ENCODE data around the gene PDIA6. TPM values are rescaled to one million over a fixed set of nuclear protein-coding genes. Genes with fewer than 3 reads are reported as not detected.

The PDIA6 gene, protein sequence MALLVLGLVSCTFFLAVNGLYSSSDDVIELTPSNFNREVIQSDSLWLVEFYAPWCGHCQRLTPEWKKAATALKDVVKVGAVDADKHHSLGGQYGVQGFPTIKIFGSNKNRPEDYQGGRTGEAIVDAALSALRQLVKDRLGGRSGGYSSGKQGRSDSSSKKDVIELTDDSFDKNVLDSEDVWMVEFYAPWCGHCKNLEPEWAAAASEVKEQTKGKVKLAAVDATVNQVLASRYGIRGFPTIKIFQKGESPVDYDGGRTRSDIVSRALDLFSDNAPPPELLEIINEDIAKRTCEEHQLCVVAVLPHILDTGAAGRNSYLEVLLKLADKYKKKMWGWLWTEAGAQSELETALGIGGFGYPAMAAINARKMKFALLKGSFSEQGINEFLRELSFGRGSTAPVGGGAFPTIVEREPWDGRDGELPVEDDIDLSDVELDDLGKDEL
- total RNA-seq (2022) (254 and 339 TPM in 2 replicates), Bru-seq, nascent RNA (percentile 84 among the genes with signal in this experiment), BruChase-seq, experiment 1, labeled RNA remaining after a 6-hour chase (percentile 93 among the genes with signal in this experiment), BruChase-seq, experiment 2, labeled RNA remaining after a 2-hour chase (percentile 86 among the genes with signal in this experiment)
- long read RNA-seq, transcript PDIA6-201 (13 exons, 2,338 nt) = major isoform, 1,946 of 2,086 reads
- long read RNA-seq, partial matches to known transcripts = 34 of 2,086 reads
- long read RNA-seq, other reads (novel, unspliced or antisense) = 105 of 2,086 reads

DNA sequence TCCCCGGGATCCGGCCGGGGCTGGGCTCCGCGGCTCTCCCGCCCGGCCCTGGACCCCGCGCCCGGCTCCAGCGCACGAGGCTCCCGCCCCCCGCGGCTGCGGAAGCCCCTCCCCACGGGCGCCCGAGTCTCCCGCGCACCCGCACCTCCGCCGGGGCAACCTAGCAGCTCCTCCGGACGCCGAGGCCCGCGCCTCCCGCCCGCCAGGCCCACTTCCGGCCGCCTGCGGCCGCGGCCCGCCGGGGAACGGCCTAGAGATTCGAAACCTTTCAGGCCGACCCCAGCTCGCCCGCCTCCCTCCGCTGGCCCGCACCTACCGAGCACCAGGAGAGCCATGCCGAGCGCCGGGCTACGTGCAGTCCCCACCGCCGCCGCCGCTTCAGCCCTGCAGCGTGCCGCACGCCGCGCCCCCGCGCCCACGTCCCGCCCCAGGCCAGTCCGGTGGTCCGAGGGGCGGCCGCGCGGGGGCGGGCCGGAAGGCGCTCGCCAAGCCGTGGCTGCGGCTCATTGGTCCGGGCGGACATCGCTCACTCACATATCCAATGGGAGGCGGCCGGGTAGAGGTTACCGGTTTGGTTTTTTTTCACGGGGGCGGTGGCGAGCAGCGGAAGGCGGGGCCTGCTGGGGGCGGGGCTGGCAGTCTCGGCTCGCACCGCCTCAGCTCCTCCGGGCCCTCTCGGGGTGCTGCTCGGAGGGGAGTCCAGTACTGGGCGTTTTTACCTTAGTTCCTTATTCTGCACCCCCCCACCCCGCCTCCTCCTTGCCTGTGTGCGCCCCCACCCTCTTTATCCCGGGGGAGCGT is at the start of gene PDIA6:
Gene PDIA6, minus strand, starts transcription at position 424 of the 801 bp plus-strand sequence. Its CDS starts 89 bp downstream, at position 335.
- Mint-ChIP-seq H3K27ac (ENCODE audit: low read depth, unreplicated experiment) (peak within 1 kb of the TSS; percentile 92), H3K36me3 (ENCODE audit: insufficient read depth, unreplicated experiment) (peaks cover 5% of the 10 kb centered on the region), H3K9me3 (ENCODE audit: unreplicated experiment) (no peaks in the 10 kb centered on the region), H3K4me3 (ENCODE audit: unreplicated experiment) (peak within 1 kb of the TSS; percentile 84), H3K4me1 (ENCODE audit: insufficient read depth, unreplicated experiment) (peaks cover 27% of the 10 kb centered on the region), H3K27me3 (ENCODE audit: insufficient read depth, unreplicated experiment) (peaks cover 18% of the 10 kb centered on the region)
- TF ChIP-seq, protein P1, sequence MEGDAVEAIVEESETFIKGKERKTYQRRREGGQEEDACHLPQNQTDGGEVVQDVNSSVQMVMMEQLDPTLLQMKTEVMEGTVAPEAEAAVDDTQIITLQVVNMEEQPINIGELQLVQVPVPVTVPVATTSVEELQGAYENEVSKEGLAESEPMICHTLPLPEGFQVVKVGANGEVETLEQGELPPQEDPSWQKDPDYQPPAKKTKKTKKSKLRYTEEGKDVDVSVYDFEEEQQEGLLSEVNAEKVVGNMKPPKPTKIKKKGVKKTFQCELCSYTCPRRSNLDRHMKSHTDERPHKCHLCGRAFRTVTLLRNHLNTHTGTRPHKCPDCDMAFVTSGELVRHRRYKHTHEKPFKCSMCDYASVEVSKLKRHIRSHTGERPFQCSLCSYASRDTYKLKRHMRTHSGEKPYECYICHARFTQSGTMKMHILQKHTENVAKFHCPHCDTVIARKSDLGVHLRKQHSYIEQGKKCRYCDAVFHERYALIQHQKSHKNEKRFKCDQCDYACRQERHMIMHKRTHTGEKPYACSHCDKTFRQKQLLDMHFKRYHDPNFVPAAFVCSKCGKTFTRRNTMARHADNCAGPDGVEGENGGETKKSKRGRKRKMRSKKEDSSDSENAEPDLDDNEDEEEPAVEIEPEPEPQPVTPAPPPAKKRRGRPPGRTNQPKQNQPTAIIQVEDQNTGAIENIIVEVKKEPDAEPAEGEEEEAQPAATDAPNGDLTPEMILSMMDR (IDR thresholded peaks at IDR 0.05; ENCODE audit: unreplicated experiment) = no peak
- peak; percentile 96 for DNase-seq (ENCODE audit: unreplicated experiment)
- no TSS peak for BruUV-seq (replicated peaks)
- intact Hi-C loops (cut with micrococcal nuclease) = no loop called here
- ChIA-PET CTCF (interaction anchor here (0.6 to 5.8 kb wide), 9 partner anchors 10 to 312 kb away, joined by 3 to 28 read pairs (median 4); no protein-coding TSS in a partner anchor), POLR2A (interaction anchor here (0.6 to 2.0 kb wide), 16 partner anchors 11 to 957 kb away, joined by 3 to 11 read pairs (median 4); partner anchors contain the start of gene GREB1)

DNA sequence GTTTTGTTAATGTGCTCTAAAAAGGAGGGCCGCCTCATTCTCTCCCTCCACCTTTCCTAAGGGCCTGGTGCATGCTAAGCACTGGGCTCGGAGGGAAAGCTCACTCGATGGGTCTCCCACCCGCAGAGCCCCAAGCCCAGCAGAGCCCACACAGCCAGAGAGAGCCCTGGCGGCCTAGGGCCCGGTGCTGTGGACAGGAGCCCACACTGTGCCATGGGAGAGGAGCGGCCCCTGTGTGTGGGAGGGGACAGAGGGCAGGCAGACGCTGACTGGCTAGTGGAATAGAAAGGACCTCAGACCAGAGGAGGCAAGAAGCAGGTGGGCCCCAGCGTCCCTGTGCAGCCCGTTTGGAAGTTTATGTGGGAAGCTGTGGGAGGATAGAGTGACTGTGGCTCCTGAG is 49.7 kb upstream of the PDIA6 start:
- ChIA-PET POLR2A (no interaction called here), CTCF (interaction anchor here (0.9 kb wide), 1 partner anchor 30 kb away, joined by 3 read pairs; no protein-coding TSS in a partner anchor)
- TF ChIP-seq, protein P1 (IDR thresholded peaks at IDR 0.05; ENCODE audit: unreplicated experiment) = no peak
- H3K4me3 Mint-ChIP-seq (ENCODE audit: unreplicated experiment) = no peak overlapping the region
- H3K36me3 Mint-ChIP-seq (ENCODE audit: insufficient read depth, unreplicated experiment) = no peaks in the 10 kb centered on the region
- H3K27me3 Mint-ChIP-seq (ENCODE audit: insufficient read depth, unreplicated experiment) = peaks cover 78% of the 10 kb centered on the region
- no peaks in the 10 kb centered on the region for H3K4me1 Mint-ChIP-seq (ENCODE audit: insufficient read depth, unreplicated experiment)
- intact Hi-C loops (cut with micrococcal nuclease) = no loop called here
- BruUV-seq (replicated peaks) = no TSS peak
- H3K9me3 Mint-ChIP-seq (ENCODE audit: unreplicated experiment) = no peaks in the 10 kb centered on the region
- no peak overlapping the region for H3K27ac Mint-ChIP-seq (ENCODE audit: low read depth, unreplicated experiment)
- DNase-seq (ENCODE audit: unreplicated experiment) = no peak

DNA sequence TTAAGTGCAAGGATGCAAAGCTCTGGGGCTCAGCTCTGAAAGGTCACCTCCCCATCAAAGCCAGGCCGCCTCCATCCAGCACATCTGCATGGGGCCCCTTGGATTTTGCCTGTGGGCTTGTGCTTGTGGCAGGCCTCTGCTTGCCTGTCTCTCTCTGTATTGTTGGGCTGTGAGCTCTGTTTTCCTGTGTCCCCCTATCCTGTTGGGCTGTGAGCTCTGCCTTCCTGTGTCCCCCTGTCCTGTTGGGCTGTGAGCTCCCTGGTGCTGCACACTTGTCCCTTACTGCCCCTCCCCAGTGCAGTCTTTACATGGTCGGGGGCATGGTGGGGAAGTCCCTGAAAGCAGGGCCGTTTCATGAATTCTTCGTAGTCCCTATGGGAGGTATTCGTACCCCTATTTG is 49.2 kb upstream of the PDIA6 start:
- no peak for DNase-seq (ENCODE audit: unreplicated experiment)
- ChIA-PET POLR2A (no interaction called here), CTCF (interaction anchor here (0.6 kb wide), 1 partner anchor 9 kb away, joined by 4 read pairs; no protein-coding TSS in a partner anchor)
- TF ChIP-seq, protein P1 (IDR thresholded peaks at IDR 0.05; ENCODE audit: unreplicated experiment) = no peak
- H3K9me3 Mint-ChIP-seq (ENCODE audit: unreplicated experiment) = no peaks in the 10 kb centered on the region
- H3K36me3 Mint-ChIP-seq (ENCODE audit: insufficient read depth, unreplicated experiment) = no peaks in the 10 kb centered on the region
- intact Hi-C loops (cut with micrococcal nuclease) = no loop called here
- no TSS peak for BruUV-seq (replicated peaks)
- no peak overlapping the region for H3K27ac Mint-ChIP-seq (ENCODE audit: low read depth, unreplicated experiment)
- no peak overlapping the region for H3K4me3 Mint-ChIP-seq (ENCODE audit: unreplicated experiment)
- H3K4me1 Mint-ChIP-seq (ENCODE audit: insufficient read depth, unreplicated experiment) = no peaks in the 10 kb centered on the region
- H3K27me3 Mint-ChIP-seq (ENCODE audit: insufficient read depth, unreplicated experiment) = peaks cover 78% of the 10 kb centered on the region

Data from MCF 10A (cell line).